Adrenal gland (tissue), 12 donors: Measurements from ENCODE around the gene NSMCE1. TPM values are rescaled to one million over a fixed set of nuclear protein-coding genes. Genes with fewer than 3 reads are reported as not detected.

Experiments used
- DNase-seq, 7 donors: peaks; one replicate each; pipeline ENCODE4 v3.0.0-alpha.2; 2019 to 2020
- H3K27ac ChIP-seq, 5 donors: fragments of 200-600 bp; sonication (generic) in 4 of 5; 1 replicate in 3 of 5; 2 replicates in 2 of 5; pipeline versions ENCODE4 v1.5.1 to v1.8.0; 2016 to 2020; ENCODE audit warnings: mild to moderate bottlenecking in 1 of 5
- H3K27me3 ChIP-seq: fragments of 200-600 bp; 2 replicates; pipeline ENCODE4 v1.8.0; 2021
- H3K36me3 ChIP-seq, 2 donors: fragments of 200-600 bp; replicated peaks in 1 of 2; 1 replicate in 1 of 2; 2 replicates in 1 of 2; pipeline versions ENCODE4 v1.5.1 to v1.8.0; 2018 to 2022
- H3K4me1 ChIP-seq, 2 donors: fragments of 200-600 bp; replicated peaks in 1 of 2; 1 replicate in 1 of 2; 2 replicates in 1 of 2; pipeline versions ENCODE4 v1.5.1 to v1.8.0; 2018 to 2021
- H3K4me3 ChIP-seq, 4 donors: fragments of 200-600 bp; sonication (generic) in 3 of 4; one replicate each; pipeline ENCODE4 v1.5.1; 2016 to 2018
- H3K9me3 ChIP-seq, 3 donors: fragments of 200-600 bp; sonication (generic) in 1 of 3; replicated peaks in 1 of 3; 1 replicate in 2 of 3; 2 replicates in 1 of 3; pipeline versions ENCODE4 v1.5.1 to v1.8.0; 2016 to 2021
- CTCF ChIP-seq, 6 experiments: fragments of 450-650 bp in 4 of 6; fragments of 200-600 bp in 2 of 6; sonication (generic) in 1 of 6; IDR thresholded peaks; 1 replicate in 5 of 6; 2 replicates in 1 of 6; pipeline versions ENCODE4 v1.5.1 to v1.8.0; 2016 to 2021; ENCODE audit warnings: antibody characterized with exemption in 6 of 6, mild to moderate bottlenecking in 2 of 6, moderate library complexity in 1 of 6
- POLR2A ChIP-seq, 2 donors: fragments of 450-650 bp; IDR thresholded peaks; one replicate each; pipeline ENCODE4 v1.6.1; 2017; ENCODE audit warnings: antibody characterized with exemption in 2 of 2, mild to moderate bottlenecking in 2 of 2, moderate library complexity in 1 of 2
- WGBS, 4 donors: extraction: QIAGEN DNeasy Blood & Tissue Kit in 2 of 4; methylation state at CpG; one replicate each; pipeline versions ENCODE4 v1.1.5 to v1.1.7; 2013 to 2017; 5-methylcytosine and 5-hydroxymethylcytosine counted together
- intact Hi-C, 2 donors: fragments of 100-400 bp; cut with DNase I; formaldehyde crosslinking; loops; one replicate each; pipeline versions ENCODE4 v1.14.1 to v1.15.0; 2022 to 2023
- polyA plus RNA-seq, 3 donors: library from polyadenylated mRNA; stranded (reverse); fragments of 200-250 nt in 2 of 3; fragments of 350-450 nt in 1 of 3; fragmentation: Illumina TruSeq in 1 of 3; extraction: RNeasy Lipid Tissue Mini Kit (QIAGEN cat#74804) in 1 of 3; gene quantifications; one replicate each; pipeline ENCODE4 v1.2.3, GENCODE V29; 2013 to 2014
- total RNA-seq, 9 donors: library from RNA; depleted of rRNA in 4 of 9; stranded (reverse); fragments of >200 nt in 4 of 9; fragments of 120-200 nt in 1 of 9; fragmentation: NEBNext Ultra II Directional in 1 of 9; extraction: Animal tissue kit (Norgen Biotek cat#: 25700) in 1 of 9; gene quantifications; one replicate each; pipeline versions ENCODE4 v1.1.0 to v1.2.4, GENCODE V29; 2013 to 2023
- donor health status: healthy with polysubstance abuse.
- donor health status: Bipolar disorder and iron deficiency.
- donor health status: DM: yes; HTN: yes; CAD: no.
- donor health status: DM: no; HTN: no; CAD: no.
- donor health status: DM: no; HTN: no; CAD: no.
- donor health status: DM: yes; HTN: yes; CAD: no.

NSMCE1 gene
- total and polyA plus RNA-seq, 12 donors, result 54.3 to 182 (median 88.1) TPM

GRCh38 chr16:27195941-27196595 is 72.5 kb downstream of the NSMCE1 start:
- WGBS, 4 donors, result 79 to 84% (median 83%) methylated on average over 7 to 9 of the region's 9 CpGs
- Histone ChIP-seq H3K4me3 (no peak overlapping the region), H3K27ac (no peak overlapping the region), H3K36me3 (no peaks in the 10 kb centered on the region), H3K9me3 (no peaks in the 10 kb centered on the region), H3K27me3 (peaks cover 11% of the 10 kb centered on the region), H3K4me1 (no peaks in the 10 kb centered on the region)
- no peak for DNase-seq
- no peak for TF ChIP-seq CTCF (IDR thresholded peaks at IDR 0.05)
- TF ChIP-seq POLR2A (IDR thresholded peaks at IDR 0.05), result no peak
- intact Hi-C loops, result no loop called here

GRCh38 chr16:27195076-27195741 is 73.4 kb downstream of the NSMCE1 start:
- H3K9me3 ChIP-seq, result no peaks in the 10 kb centered on the region
- H3K4me1 ChIP-seq, result no peaks in the 10 kb centered on the region
- DNase-seq, result no peak
- 68 to 84% (median 76%) methylated on average over 5 to 6 of the region's 6 CpGs for WGBS, 4 donors
- intact Hi-C loops, result no loop called here
- no peak overlapping the region for H3K27ac ChIP-seq
- H3K27me3 ChIP-seq, result peaks cover 11% of the 10 kb centered on the region
- no peak overlapping the region for H3K4me3 ChIP-seq
- H3K36me3 ChIP-seq, result no peaks in the 10 kb centered on the region
- TF ChIP-seq POLR2A (IDR thresholded peaks at IDR 0.05), result no peak
- TF ChIP-seq CTCF (IDR thresholded peaks at IDR 0.05), result no peak

GRCh38 chr16:27193300-27193990 is 75.1 kb downstream of the NSMCE1 start:
- intact Hi-C loops, result no loop called here
- no peak for TF ChIP-seq POLR2A (IDR thresholded peaks at IDR 0.05)
- TF ChIP-seq CTCF (IDR thresholded peaks at IDR 0.05), result no peak
- 75 to 88% (median 82%) methylated on average over 6 of the region's 6 CpGs for WGBS, 4 donors
- H3K4me3 ChIP-seq, result no peak overlapping the region
- peaks cover 11% of the 10 kb centered on the region for H3K27me3 ChIP-seq
- H3K4me1 ChIP-seq, result no peaks in the 10 kb centered on the region
- H3K9me3 ChIP-seq, result no peaks in the 10 kb centered on the region
- DNase-seq, result no peak
- H3K36me3 ChIP-seq, result no peaks in the 10 kb centered on the region
- no peak overlapping the region for H3K27ac ChIP-seq

- H3K27me3 ChIP-seq, result peaks cover 5% of the 10 kb centered on the region
- TF ChIP-seq POLR2A (IDR thresholded peaks at IDR 0.05) (no peak), CTCF (IDR thresholded peaks at IDR 0.05) (no peak)
- H3K4me1 ChIP-seq, result no peaks in the 10 kb centered on the region
- H3K4me3 ChIP-seq, result no peak overlapping the region
- H3K9me3 ChIP-seq, result no peaks in the 10 kb centered on the region
- DNase-seq, result no peak
- WGBS, 4 donors, result 61 to 79% (median 71%) methylated on average over 6 to 7 of the region's 7 CpGs
- no peaks in the 10 kb centered on the region for H3K36me3 ChIP-seq
- no peak overlapping the region for H3K27ac ChIP-seq
- intact Hi-C loops, result no loop called here
These were observed 77.1 kb downstream of the NSMCE1 start for GRCh38 chr16:27191352-27191924.
